ENCODE measurements around the gene TMEM156. TPM values are rescaled to one million over a fixed set of nuclear protein-coding genes. Genes with fewer than 3 reads are reported as not detected.
A peak's percentile ranks its signal among the peaks of the same experiment; 100 is the strongest.

The TMEM156 gene
- total and polyA plus RNA-seq, 8 donors, result 0.37 to 1.8 (median 0.80) TPM; not detected in 4

DNA sequence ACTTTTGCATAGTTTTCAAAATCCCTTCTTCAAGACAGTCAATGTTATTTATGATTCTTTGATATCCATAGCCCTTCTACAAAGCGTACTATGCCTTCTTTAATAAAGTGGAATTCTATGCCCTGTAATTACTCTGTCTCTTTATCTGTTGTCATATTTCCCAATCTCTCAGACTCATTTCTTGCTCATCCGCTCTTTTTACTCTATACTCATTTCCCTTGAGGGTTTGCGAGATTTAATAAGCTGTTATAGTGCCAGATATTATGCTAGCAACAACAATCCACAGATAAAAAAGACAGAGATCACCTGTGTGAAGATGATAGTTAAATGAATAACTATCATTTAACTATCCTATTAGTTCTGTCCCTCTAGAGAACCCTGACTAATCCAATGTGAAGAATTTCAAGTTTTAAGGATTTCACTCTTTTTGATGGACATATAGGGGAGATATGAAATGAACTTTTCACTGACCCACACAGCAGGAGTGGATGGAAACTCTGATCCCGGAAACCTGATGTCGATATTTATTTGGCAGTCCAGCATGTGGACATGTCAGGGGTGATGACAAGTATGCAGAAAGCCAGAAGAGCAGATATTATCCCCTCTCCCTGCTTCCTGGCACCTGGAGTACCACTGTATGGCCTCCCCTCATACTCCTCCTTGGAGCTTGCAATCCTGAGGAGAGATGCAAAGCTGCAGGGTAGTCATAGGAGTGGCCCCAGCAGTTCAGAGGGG lies 49.7 kb downstream of the TMEM156 start:
- Histone ChIP-seq H3K27ac (no peak overlapping the region), H3K4me1 (peaks cover 0 to 7% (median 2%) of the 10 kb centered on the region in 4 donors), H3K4me3 (no peak overlapping the region), H3K9me3 (no peaks in the 10 kb centered on the region), H3K27me3 (no peaks in the 10 kb centered on the region), H3K36me3 (no peaks in the 10 kb centered on the region)
- WGBS, 5 donors, result 94 to 97% (median 95%) methylated on average over 5 of the region's 5 CpGs
- TF ChIP-seq POLR2A (IDR thresholded peaks at IDR 0.05) (no peak), CTCF (IDR thresholded peaks at IDR 0.05) (no peak), EP300 (IDR thresholded peaks at IDR 0.05) (no peak), POLR2AphosphoS5 (IDR thresholded peaks at IDR 0.05) (no peak)
- intact Hi-C loops (cut with DNase I; ENCODE audit: low total_unique reads), result no loop called here
- no peak for DNase-seq

DNA sequence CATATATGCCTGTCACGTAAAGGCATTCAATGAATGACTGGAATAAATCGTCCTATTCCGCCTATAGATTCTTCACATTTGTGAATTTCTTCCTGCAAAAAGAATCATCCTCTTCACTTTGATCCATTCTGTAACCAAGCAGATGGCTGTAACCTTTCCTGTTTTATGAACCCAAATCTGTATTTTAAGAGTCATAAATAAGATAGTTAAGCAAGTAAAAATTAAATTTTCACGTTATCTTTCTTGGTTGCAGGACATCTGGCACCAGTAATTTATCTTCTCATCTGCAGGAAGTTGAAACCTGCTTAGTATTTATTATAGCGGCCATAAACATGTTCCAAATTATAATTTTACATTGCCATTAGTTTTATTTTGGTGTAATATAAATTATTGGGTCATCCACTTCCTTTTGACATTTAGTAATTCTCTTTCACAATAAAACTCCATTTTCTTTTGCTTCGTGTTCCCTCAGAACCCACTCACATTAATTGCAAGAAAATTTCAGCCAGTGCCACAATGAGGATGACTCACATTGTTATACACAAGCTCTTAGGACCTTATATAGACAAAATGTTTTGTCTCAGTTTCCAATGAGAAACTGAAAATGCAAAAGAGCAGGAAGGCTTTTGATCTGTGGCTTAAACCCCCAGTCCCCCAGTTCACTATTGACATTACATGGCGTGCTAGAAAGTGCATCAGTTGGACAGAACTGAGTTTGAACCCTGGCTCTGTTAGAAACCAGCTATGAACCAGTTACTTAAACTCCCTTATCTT lies 51.1 kb downstream of the TMEM156 start:
- Histone ChIP-seq H3K27ac (peak overlapping the region in 1 of 5 donors; percentile 27), H3K4me1 (peaks cover 0 to 5% (median 2%) of the 10 kb centered on the region in 4 donors), H3K27me3 (no peaks in the 10 kb centered on the region), H3K4me3 (no peak overlapping the region), H3K9me3 (no peaks in the 10 kb centered on the region), H3K36me3 (no peaks in the 10 kb centered on the region)
- intact Hi-C loops (cut with DNase I; ENCODE audit: low total_unique reads), result no loop called here
- DNase-seq, result no peak
- TF ChIP-seq EP300 (IDR thresholded peaks at IDR 0.05), result no peak
- TF ChIP-seq POLR2A (IDR thresholded peaks at IDR 0.05), result no peak
- TF ChIP-seq CTCF (IDR thresholded peaks at IDR 0.05), result no peak
- no peak for TF ChIP-seq POLR2AphosphoS5 (IDR thresholded peaks at IDR 0.05)
- WGBS, 5 donors, result 61 to 77% (median 69%) methylated on average over 7 of the region's 7 CpGs

GRCh38 chr4:38979511-38980230 lies 52.5 kb downstream of the TMEM156 start:
- Histone ChIP-seq H3K36me3 (no peaks in the 10 kb centered on the region), H3K27me3 (no peaks in the 10 kb centered on the region), H3K4me1 (no peaks in the 10 kb centered on the region), H3K9me3 (no peaks in the 10 kb centered on the region), H3K4me3 (no peak overlapping the region), H3K27ac (no peak overlapping the region)
- TF ChIP-seq CTCF (IDR thresholded peaks at IDR 0.05) (no peak), POLR2AphosphoS5 (IDR thresholded peaks at IDR 0.05) (no peak), POLR2A (IDR thresholded peaks at IDR 0.05) (no peak), EP300 (IDR thresholded peaks at IDR 0.05) (no peak)
- WGBS, 5 donors, result 75 to 85% (median 81%) methylated on average over 3 of the region's 3 CpGs
- DNase-seq, result no peak
- intact Hi-C loops (cut with DNase I; ENCODE audit: low total_unique reads), result no loop called here

DNA sequence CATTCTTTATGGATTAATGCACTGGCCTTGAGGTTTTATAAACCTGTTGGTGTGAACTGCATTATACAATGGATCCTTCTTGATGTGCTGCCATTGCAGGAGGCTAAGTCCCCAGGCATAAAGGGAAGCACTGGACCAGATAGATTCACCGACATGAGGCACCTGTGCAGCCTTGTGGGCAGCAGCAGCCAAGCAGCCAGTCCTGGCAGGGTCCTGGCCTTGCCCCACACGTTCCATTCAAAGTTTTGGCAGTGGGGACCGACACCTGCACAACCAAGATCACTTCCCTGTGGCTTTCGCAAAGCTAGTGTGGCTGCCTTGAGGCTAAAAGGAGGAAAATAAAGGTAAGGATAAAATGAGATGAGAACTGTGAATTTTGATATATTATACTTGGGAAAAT lies 53.1 kb downstream of the TMEM156 start:
- intact Hi-C loops (cut with DNase I; ENCODE audit: low total_unique reads), result no loop called here
- TF ChIP-seq POLR2A (IDR thresholded peaks at IDR 0.05) (no peak), CTCF (IDR thresholded peaks at IDR 0.05) (no peak), EP300 (IDR thresholded peaks at IDR 0.05) (no peak), POLR2AphosphoS5 (IDR thresholded peaks at IDR 0.05) (no peak)
- H3K27ac ChIP-seq, result no peak overlapping the region
- no peaks in the 10 kb centered on the region for H3K27me3 ChIP-seq
- DNase-seq, result no peak
- H3K36me3 ChIP-seq, result no peaks in the 10 kb centered on the region
- 82 to 87% (median 85%) methylated on average over 4 of the region's 4 CpGs for WGBS, 5 donors
- no peaks in the 10 kb centered on the region for H3K4me1 ChIP-seq
- H3K4me3 ChIP-seq, result no peak overlapping the region
- no peaks in the 10 kb centered on the region for H3K9me3 ChIP-seq
